Ammon's horn (tissue), 1 donor: Measurements from ENCODE around the gene MRGPRG.
A peak's percentile ranks its signal among the peaks of the same experiment; 100 is the strongest.
"Not testable (repeated sequence)": the region's sequence is repeated elsewhere in the genome, so short reads cannot be mapped to it uniquely, and the experiment has no call there.

Experiments
- DNase-seq: peaks from one replicate; pipeline ENCODE4 v3.0.0-alpha.2; 2016; ENCODE audit warnings: low spot score

The MRGPRG gene

GRCh38 chr11:3218483-3219280 lies at the start of gene MRGPRG:
Gene MRGPRG, minus strand, starts transcription at chr11:3218813. Its CDS starts 0 bp downstream, at chr11:3218813.
- DNase-seq = no peak

GRCh38 chr11:3262548-3262947 lies 43.9 kb upstream of the MRGPRG start:
- not testable (repeated sequence) for DNase-seq

DNA sequence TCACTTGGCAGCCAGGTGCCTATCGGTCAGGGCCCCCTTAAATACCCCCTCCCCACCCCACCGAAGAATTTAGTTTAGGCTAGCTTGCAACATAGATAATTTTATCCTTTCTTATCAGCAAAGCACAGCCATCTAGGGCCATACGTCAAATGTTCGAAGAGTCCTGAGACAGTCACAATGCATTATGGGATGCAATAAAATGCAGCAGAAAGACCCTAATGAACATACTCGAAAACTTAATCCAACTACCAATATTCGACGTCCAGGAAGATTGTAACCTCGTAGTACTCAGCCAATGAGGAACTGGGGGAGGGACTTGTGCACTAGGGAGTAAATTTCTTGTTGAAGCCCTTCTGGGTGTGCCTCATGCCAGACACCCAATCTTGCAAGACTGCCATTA lies 43.2 kb upstream of the MRGPRG start:
- DNase-seq = not testable (repeated sequence)

GRCh38 chr11:3257509-3257908 lies 38.9 kb upstream of the MRGPRG start:
- DNase-seq = not testable (repeated sequence)

- not testable (repeated sequence) for DNase-seq
Measured at GRCh38 chr11:3255241-3255640, 36.6 kb upstream of the MRGPRG start.

- not testable (repeated sequence) for DNase-seq
Measured at GRCh38 chr11:3254773-3255172, 36.2 kb upstream of the MRGPRG start.

DNA sequence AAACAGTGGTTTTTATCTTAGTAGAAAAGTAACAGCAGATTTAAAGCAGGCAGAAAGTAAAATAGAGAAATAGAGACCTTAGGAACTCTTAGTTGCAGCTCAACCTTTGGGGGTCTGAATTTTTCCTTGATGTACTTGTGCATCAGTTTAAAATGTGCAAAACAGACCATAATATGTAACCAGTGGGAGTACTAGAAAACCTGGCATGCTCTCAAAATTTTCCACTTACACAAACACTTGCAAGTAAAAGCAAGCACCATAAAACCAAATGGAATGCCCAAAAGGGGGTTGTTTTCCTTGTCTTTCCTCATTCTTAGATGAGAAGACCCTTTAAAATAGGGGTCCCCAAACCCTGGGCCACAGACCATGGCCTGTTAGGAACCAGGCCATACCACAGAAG lies 26.5 kb upstream of the MRGPRG start:
- peak; percentile 1 for DNase-seq

GRCh38 chr11:3243880-3244279 lies 25.3 kb upstream of the MRGPRG start:
- DNase-seq = no peak

GRCh38 chr11:3237119-3237518 lies 18.5 kb upstream of the MRGPRG start:
- DNase-seq = no peak

DNA sequence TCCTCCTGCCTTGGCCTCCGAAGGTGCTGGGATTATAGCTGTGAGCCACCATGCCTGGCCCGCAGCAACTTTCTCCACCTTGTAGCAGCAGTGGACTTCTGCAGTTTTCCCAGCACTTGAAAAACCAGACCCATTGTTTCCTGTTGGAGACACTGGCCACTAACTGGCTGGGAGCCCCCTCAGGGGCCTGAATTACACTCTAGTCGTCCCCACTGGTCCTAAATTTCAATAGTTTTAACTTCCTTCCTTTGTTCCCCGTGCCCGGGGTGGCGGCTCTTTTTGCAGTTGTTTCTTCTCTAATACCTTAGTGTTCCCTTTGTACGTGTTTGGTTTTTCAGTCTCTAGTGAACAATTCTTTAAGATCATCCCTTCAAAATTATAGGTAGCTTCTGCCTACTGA lies 16.2 kb upstream of the MRGPRG start:
- DNase-seq = no peak

DNA sequence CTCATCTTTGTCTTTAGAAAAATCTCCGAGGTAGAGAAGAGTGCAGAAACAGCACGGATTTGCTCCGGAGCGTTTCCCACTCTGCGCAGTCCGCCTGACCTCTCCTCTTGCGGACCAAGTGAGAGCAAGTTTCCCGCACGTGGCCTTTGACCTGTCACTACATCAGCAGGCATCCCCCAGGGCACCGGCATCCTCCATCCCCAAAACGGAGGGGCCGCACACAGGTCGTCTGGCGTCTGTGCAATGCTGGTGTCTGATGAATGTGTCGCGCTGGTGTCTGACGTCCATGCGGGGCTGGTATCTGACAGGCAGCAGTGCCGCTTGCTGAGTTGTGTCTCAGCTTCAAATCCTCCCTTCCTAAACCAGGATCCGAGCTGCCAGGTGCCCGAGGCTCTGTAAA lies 14.3 kb upstream of the MRGPRG start:
- no peak for DNase-seq

- DNase-seq = no peak
Measured at GRCh38 chr11:3231851-3232744, 13.5 kb upstream of the MRGPRG start, which contains the start of gene MRGPRE. Gene MRGPRE, minus strand, starts transcription at chr11:3232417. Its CDS starts 3,618 bp downstream, at chr11:3228799.

DNA sequence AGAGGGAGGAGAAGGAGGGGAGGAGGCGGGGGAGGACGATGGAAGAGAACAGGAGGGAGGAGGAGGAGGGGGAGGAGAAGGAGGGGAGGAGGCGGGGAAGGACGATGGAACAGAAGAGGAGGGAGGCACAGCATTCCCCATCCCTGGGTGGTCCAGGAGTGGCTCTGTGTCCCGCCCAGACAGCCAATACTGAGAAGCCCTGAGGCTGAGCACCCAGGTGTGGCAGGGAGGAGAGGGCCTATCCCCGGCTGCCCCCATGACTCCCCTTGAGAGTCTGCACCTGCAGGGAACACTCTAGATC lies 12.9 kb upstream of the MRGPRG start:
- no peak for DNase-seq

DNA sequence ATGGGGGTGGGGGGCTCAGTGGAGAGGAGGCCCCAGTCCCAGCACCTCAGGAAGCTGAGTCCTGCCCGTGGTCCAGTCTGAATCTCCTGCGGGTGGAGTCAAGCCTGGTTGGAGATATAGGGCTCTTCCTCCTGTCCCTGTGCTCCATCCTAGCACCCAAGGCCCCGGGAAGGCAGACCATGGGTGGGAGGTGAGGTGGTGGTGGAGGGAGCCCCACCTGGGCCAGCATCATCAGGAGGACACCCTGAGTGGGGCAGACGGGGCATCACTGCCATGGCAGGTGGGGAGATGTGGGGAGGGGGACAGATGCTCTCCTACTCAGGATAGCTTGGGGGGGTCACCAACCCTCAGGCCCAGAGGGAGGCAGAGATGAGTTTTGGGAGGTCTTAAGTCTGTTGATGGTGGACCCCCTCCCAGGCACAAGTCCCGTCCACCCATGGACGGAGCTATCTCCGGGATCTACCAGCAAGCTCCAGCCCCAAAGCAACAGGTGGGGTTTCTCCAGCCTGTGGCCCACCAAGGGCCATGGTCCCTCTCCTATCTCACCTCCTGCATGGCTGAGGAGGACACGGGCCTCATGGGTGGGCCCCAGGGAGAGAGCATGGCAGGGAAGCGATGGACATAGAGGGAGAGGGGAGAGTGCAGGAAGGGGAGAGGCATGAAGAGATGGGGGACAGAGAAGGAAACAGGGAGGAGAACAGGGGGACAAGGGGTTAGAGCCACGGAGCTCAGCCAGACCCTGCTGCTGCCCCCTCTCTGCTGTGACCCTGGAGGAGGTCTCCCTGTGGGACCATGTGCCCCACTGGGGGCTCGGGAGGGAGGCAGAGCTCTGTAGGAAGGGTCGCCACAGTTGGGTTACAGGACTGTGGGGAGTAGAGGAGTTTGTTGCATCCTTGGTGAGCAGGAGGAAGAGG lies 12.3 kb upstream of the MRGPRG start:
- no peak for DNase-seq

GRCh38 chr11:3229673-3230630 lies 11.3 kb upstream of the MRGPRG start:
- no peak for DNase-seq

- DNase-seq = no peak
Measured at GRCh38 chr11:3228445-3228829, 9.8 kb upstream of the MRGPRG start.

DNA sequence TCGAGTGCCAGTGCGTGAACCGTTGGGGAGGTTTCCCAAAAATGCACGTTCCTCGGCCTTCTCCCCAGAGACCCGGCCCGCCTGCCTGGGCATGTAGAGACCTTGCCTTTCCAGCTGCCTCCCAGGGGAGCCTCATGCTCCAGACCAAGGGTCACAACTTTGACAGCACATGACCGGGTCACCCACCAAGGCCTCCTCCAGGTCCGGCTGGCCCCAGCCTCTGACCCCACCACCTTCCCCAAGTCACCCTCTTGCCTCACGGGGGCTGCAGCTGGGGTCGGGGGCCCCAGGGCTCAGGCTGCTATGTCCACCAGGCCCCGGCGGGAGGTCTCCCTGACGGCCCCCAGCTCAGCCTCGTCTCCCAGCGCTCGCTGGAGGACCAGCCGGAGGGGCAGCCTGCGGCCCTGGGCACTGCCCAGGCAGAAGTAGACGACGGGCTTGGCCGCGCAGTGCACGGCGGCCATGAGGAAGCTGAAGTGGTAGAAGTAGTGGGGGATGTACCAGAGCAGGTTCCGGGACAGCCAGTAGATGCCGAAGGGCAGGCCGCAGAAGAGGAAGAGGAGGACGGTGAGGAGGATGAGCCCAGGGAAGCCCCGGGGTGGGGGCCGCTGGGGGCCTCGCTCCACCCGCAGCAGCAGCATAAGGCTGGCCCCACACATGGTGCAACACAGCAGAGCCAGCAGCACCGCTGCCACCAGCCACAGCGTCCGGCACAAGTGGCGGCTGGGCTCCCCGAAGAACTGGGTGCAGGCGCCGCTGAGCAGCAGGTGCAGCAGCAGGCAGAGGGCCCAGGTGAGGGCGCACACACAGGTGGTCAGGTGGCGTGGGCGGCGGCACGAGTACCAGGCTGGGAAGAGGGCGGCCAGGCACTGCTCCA lies 9.2 kb upstream of the MRGPRG start:
- no peak for DNase-seq

DNA sequence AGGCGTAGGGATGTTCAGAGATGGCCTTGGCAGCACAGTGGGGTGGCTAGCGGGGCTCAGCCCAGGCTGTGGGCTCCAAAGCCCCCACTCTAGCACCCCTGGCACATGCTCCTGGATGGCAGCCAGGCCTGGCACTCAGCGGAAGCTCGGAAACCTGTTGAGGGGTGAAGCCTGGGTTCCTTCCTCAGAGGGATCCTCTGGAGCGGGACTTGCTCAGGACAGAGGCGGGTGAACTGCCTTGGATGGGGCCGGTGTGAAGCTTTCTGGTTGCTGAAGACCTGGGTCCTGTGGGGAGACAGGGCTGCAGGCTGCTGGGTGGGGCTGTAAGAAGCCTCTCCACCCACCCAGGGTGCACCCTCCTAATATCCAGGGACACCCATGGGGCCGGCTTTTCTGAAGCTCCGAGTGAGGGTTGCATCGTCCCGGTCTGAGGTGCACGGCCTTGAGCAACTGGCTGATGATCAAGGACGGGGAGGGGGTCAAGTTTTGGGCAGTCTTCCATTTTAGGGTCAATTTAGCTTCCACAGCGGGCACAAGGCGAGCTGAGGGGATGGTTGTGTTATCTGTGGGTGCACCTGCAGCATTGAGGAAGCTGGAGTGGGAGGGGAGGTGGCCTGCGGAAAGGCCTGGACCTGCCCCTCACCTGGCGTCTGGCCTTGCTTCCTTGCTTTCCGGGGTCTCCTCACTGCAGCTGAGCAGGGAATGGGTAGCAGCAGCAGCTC lies 8.4 kb upstream of the MRGPRG start:
- no peak for DNase-seq
